GM20000 (cell line): ENCODE data around the gene TMX1.

ENCODE experiments used
- DNase-seq: peaks from one replicate; pipeline ENCODE4 v3.0.0; 2012; ENCODE audit warnings: low spot score
- TF ChIP-seq, protein P1 (sequence below): IDR thresholded peaks from 2 replicates; pipeline ENCODE4 v1.5.1; 2012; ENCODE audit warnings: mild to moderate bottlenecking, control low read depth; ENCODE audit errors: extremely low read depth, missing control alignments

Gene TMX1, protein sequence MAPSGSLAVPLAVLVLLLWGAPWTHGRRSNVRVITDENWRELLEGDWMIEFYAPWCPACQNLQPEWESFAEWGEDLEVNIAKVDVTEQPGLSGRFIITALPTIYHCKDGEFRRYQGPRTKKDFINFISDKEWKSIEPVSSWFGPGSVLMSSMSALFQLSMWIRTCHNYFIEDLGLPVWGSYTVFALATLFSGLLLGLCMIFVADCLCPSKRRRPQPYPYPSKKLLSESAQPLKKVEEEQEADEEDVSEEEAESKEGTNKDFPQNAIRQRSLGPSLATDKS

DNA sequence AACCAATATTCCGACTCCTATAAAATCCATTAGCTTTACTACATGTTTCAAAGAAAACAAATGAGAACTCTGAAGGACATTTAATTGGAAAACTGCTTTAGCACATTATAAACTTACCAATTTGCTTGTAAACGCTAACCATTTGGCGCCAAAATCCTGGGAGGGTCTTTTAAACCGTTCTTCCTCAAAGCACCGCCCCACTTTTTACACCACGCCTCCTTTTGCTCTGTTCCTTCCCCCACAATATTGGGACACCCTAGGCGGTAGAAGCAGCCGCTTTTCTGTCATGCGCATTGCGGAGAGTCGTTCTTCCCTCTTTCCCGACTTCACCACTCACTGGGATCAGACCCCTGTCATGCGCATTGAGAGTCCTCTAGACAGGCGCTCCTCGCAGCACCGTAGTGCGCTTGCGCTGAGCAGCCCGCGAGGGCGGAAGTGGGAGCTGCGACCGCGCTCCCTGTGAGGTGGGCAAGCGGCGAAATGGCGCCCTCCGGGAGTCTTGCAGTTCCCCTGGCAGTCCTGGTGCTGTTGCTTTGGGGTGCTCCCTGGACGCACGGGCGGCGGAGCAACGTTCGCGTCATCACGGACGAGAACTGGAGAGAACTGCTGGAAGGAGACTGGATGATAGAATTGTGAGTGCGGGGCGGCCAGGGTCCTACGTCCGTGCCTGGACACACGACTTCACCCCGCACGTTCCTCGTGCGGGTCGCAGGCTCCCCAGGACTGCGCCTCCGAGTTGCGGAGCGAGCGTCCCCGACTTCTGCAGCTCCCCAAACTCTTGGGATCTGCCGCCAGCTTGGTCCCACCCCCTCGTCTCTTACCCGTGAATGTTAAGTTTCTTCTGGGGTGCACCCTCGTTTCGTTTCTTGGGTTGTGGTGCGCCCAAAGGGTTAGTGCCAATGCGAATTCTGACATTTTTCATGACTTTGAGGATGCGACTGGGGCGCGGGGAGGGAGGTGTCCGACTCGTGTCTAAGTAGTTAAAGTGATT is at the start of gene TMX1:
TSS of gene TMX1 (plus strand) at position 435 of the 991 bp plus-strand sequence. CDS start at position 481, 46 bp downstream.
- TF ChIP-seq, protein P1, sequence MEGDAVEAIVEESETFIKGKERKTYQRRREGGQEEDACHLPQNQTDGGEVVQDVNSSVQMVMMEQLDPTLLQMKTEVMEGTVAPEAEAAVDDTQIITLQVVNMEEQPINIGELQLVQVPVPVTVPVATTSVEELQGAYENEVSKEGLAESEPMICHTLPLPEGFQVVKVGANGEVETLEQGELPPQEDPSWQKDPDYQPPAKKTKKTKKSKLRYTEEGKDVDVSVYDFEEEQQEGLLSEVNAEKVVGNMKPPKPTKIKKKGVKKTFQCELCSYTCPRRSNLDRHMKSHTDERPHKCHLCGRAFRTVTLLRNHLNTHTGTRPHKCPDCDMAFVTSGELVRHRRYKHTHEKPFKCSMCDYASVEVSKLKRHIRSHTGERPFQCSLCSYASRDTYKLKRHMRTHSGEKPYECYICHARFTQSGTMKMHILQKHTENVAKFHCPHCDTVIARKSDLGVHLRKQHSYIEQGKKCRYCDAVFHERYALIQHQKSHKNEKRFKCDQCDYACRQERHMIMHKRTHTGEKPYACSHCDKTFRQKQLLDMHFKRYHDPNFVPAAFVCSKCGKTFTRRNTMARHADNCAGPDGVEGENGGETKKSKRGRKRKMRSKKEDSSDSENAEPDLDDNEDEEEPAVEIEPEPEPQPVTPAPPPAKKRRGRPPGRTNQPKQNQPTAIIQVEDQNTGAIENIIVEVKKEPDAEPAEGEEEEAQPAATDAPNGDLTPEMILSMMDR, result no peak
- peak; percentile 89 for DNase-seq

DNA sequence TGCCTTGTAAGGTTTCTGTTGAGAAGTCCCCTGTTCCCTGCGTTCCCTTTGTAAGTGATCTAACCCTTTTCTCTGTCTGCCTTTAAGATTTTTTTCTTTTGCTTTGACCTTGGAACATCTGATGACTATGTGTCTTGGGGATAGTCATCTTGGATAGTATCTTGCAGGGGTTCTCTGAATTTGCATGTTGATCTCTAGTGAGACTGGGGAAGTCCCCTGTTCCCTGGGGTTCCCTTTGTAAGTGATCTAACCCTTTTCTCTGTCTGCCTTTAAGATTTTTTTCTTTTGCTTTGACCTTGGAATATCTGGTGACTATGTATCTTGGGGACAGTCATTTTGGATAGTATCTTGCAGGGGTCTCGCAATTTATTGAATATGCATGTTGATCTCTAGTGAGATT is 38.2 kb upstream of the TMX1 start:
- TF ChIP-seq, protein P1, result no peak
- DNase-seq, result no peak

DNA sequence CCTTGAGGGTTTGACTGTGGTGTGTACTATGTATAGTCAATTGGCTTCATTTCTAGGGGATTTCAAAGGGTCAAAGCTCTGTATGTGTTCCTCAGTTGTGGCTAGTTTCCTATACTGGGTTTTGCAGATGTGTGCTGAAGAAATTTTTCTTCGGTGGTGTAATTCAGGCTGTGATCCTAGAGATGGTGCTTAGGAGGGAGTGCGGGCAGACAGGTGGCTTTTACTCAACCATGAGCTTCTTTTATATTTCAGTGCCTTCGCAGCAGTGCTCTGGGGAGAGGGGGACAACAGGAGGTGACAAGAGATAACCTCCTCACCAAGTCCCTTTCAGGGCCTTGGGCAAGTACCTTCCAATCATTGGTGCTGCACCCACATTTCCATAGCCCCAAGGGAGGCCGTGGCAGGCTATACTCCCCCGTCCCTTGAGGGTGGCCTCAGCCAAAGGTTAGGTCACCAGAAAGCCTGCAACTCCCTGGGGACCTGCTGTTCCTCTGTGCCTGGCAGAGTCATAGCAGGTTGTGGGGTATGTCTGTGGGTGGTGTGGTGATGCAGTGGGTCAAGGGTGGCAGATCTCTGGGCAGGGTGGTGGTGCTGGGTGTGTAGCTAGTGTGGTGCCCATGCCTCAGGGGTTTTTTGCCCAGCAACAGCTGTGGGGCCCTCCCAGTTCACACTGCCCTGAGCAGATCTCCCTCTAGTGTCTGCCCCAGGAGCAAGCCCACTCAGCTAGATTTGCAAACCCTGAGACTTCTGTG is 37.0 kb upstream of the TMX1 start:
- TF ChIP-seq, protein P1, result no peak
- DNase-seq, result peak; percentile 34

DNA sequence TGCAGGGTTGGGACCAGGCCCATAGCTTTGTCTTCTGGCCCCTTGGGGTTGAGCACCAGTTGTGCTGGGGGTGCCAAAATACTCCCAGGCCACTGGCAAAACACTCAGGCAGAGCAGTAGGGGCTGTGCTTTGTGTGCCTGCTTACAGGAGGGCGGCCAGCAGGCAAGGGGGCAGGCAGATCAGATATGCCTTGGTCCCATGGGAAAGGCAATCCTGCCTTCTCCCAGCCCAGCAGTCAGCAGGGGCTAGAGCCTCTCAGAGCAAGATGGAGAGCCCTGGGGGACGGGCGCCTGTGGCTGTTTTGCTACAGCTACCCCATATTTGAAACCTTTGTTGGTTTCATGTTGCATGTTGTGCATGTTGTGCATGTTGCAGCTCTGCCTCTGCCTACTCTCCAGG is 36.2 kb upstream of the TMX1 start:
- no peak for DNase-seq
- TF ChIP-seq, protein P1, result no peak

DNA sequence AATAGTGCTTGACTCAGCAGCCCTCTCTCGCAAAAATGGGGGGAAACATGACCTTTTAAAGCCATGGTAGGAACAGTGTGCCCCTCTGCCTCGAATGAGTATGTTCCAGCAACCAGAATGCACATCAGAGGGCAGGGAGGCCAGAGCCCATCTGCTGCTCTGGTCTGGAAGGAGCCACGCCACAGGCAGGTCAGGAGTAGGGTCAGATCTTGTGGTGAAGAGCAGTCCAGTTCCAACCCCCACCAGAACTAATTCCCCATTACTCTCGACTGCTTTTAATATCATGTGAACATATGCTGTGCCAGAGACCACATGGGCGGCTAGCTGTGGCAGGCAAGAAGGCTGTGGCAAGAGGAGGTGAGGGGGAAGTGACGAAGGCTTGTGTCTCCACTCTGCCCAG is 34.6 kb upstream of the TMX1 start:
- TF ChIP-seq, protein P1, result no peak
- no peak for DNase-seq

DNA sequence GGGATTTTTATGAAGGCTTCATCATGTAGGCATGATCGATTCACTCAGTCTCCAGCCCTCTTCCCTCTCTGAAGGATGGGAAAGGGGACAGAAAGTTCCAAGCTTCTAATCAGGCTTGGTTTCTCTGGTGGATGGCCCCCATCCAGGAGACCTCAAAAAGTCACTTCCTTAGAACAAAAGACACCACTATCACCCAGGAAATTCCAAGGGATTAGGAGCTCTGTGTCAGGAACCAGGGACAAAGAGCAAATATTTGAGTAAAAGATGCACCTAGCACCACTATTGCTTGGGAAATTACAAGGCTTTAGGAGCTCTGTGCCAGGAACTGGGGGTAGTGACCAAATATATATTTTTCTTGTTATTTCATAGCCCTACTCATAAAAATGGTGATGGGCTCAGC is 33.6 kb upstream of the TMX1 start:
- no peak for DNase-seq
- TF ChIP-seq, protein P1, result no peak
